ENCODE measurements around the gene SERF2.
A peak's percentile ranks its signal among the peaks of the same experiment; 100 is the strongest.
"Not testable (repeated sequence)": the region's sequence is repeated elsewhere in the genome, so short reads cannot be mapped to it uniquely, and the experiment has no call there.

The SERF2 gene

DNA sequence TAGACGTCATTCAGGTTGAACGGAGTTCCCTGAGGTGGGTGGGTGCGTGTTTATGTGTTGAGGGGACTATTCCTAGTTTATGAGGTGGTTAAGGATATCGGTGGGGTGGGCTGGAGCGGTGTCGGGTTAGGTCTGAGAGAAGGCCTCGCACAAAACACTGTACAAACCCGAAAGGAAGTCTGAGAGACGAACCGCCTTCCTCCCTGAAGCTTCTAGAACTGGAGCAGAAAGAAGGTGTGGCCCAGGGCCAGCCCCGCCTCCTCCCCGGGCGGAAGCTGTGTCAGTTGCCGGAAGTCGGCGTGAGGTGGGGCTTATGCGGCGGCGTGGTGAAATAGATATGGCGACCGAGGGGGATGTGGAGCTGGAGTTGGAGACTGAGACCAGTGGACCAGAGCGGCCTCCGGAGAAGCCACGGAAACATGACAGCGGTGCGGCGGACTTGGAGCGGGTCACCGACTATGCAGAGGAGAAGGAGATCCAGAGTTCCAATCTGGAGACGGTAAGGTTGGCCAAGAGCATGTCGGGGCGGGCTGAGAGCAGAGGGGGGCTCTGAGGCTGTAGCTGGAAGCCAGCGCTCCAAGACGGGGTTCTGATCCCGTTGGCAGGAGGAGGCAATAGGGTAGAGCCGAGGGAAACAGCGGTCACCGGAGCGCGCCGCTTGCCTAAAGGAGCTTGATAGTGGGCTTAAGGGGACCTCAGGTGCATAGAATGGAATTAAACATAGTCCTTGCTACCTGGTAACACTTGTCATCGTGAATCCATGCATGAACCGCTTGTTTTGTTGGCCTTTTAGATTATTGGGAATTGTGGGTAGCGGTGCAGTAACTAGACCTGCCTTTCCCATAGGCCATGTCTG lies 8.4 kb downstream of the SERF2 start, which contains the start of gene HYPK:
TSS of gene HYPK (plus strand) at position 314 of the 856 bp plus-strand sequence. CDS start at position 338, 24 bp downstream.
- Histone ChIP-seq H3K36me3 (replicated peaks) (peaks cover 61% of the 10 kb centered on the region), H3K4me3 (peak within 1 kb of the TSS; percentile 75), H3K4me1 (peaks cover 6% of the 10 kb centered on the region), H3K9me3 (no peaks in the 10 kb centered on the region), H3K27me3 (ENCODE audit: low read depth) (no peaks in the 10 kb centered on the region)
- peak; percentile 72 to 94 for DNase-seq (ENCODE audit: low spot score in 2 of 2)
- in situ Hi-C loops (cut with MboI; ENCODE audit: low sequenced_read_pairs): no loop called here

- H3K4me1 ChIP-seq; H3K9me3 ChIP-seq; H3K4me3 ChIP-seq; in situ Hi-C loops (cut with MboI; ENCODE audit: low sequenced_read_pairs); H3K27me3 ChIP-seq (ENCODE audit: low read depth); DNase-seq (ENCODE audit: low spot score in 2 of 2): not testable (repeated sequence)
- peaks cover 64% of the 10 kb centered on the region for H3K36me3 ChIP-seq (replicated peaks)
Observed at GRCh38 chr15:43802676-43803075, 10.6 kb downstream of the SERF2 start.

DNA sequence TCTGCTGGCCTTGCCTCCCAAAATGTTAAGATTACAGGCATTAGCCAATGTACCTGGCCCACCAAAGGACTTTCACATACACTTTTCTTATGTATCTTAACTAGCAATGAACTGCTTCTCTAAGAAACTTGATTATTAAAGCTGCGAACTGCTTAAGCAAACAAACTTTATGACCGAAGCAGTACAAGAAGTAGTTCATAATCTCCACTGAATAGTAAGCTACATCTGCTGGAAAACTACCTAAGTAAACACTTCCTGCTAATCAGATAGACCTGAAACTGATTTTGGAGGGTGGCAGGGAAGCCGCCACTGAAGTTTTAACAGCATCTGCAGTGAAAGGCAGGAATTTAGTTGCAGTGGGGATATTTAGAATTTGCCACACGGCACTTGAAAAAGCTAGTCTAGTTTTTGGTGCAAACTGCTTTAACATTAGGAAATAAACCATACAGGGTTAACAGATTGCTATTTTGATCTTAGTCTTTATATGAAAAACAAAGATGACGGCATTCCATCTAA lies 16.4 kb downstream of the SERF2 start:
- H3K4me1 ChIP-seq: no peaks in the 10 kb centered on the region
- no peak for DNase-seq (ENCODE audit: low spot score in 2 of 2)
- H3K36me3 ChIP-seq (replicated peaks): peaks cover 83% of the 10 kb centered on the region
- no peak overlapping the region for H3K4me3 ChIP-seq
- H3K27me3 ChIP-seq (ENCODE audit: low read depth): no peaks in the 10 kb centered on the region
- no peaks in the 10 kb centered on the region for H3K9me3 ChIP-seq
- in situ Hi-C loops (cut with MboI; ENCODE audit: low sequenced_read_pairs): no loop called here

DNA sequence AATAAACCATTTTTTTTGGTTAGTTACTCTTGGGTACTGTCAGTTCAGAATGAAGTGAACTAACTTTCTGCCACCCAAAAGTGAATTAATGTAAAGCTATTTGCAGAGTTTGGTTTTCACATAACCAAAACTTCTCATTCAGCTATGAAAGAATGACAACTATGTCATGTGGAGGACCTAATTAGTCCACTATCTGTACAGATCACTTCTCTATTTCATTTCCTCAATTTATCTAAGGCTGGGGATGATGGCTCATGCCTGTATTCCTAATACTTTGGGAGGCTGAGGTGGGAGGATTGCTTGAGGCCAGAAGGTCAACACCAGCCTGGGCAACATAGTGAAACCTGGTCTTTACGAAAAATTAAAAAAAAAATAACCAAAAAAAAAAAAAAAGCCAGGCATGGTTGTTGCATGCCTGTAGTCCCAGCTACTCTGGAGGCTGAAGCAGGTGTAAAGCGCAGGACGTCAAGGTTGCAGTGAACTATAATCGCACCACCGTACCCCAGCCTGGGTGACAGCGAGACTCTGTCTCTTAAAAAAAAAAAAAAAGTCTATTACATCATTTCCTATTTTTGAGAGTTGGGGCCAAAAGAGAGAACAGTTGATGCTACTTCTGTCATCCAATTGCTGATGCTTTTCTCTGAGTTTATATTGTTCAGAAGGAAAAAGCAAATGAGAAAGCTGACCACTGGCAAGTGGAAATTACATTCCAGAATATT lies 17.0 kb downstream of the SERF2 start:
- in situ Hi-C loops (cut with MboI; ENCODE audit: low sequenced_read_pairs): no loop called here
- DNase-seq (ENCODE audit: low spot score in 2 of 2): no peak
- Histone ChIP-seq H3K4me1 (no peaks in the 10 kb centered on the region), H3K9me3 (no peaks in the 10 kb centered on the region), H3K36me3 (replicated peaks) (peaks cover 88% of the 10 kb centered on the region), H3K27me3 (ENCODE audit: low read depth) (no peaks in the 10 kb centered on the region), H3K4me3 (no peak overlapping the region)

DNA sequence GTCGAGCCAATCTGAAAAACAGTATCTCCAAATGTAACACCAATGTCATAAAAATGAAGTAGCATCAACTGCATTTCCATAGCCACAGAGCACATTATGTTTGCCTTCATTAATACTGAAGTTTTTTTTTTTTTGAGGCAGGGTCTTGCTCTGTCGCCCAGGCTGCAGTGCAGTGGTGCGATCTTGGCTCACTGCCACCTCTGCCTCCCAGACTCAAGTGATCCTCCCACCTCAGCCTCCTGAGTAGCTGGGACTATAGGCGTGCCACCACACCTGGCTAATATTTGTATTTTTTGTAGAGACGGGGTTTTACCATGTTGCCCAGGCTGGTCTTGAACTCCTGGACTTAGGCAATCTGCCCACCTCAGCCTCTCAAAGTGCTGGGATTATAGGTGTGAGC lies 22.9 kb downstream of the SERF2 start:
- H3K27me3 ChIP-seq (ENCODE audit: low read depth); DNase-seq (ENCODE audit: low spot score in 2 of 2); H3K4me3 ChIP-seq; H3K4me1 ChIP-seq; H3K9me3 ChIP-seq; in situ Hi-C loops (cut with MboI; ENCODE audit: low sequenced_read_pairs): not testable (repeated sequence)
- peaks cover 70% of the 10 kb centered on the region for H3K36me3 ChIP-seq (replicated peaks)

DNA sequence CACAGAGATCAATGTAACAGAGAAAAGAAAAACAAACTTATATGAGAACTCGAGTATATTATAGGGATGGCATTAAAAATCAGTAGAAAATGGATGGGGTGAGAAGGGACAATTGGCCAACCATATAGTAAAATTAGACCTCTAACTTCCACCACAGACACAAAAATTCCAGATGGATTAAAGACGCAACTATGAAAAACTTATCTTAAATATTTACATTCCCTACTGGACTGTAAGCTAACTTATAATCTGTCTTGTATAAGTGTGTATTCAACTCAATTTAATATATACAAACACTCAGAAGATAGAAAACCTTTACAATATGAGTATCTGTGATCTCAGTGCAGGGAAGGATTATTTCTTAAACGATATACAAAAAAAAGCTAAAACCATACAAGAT lies 29.4 kb downstream of the SERF2 start:
- Histone ChIP-seq H3K27me3 (ENCODE audit: low read depth) (no peaks in the 10 kb centered on the region), H3K9me3 (peaks cover 3% of the 10 kb centered on the region; the same call in 1 of the 2 replicates), H3K4me1 (peaks cover 9% of the 10 kb centered on the region), H3K36me3 (replicated peaks) (peaks cover 17% of the 10 kb centered on the region), H3K4me3 (no peak overlapping the region)
- DNase-seq (ENCODE audit: low spot score in 2 of 2): no peak
- in situ Hi-C loops (cut with MboI; ENCODE audit: low sequenced_read_pairs): no loop called here

DNA sequence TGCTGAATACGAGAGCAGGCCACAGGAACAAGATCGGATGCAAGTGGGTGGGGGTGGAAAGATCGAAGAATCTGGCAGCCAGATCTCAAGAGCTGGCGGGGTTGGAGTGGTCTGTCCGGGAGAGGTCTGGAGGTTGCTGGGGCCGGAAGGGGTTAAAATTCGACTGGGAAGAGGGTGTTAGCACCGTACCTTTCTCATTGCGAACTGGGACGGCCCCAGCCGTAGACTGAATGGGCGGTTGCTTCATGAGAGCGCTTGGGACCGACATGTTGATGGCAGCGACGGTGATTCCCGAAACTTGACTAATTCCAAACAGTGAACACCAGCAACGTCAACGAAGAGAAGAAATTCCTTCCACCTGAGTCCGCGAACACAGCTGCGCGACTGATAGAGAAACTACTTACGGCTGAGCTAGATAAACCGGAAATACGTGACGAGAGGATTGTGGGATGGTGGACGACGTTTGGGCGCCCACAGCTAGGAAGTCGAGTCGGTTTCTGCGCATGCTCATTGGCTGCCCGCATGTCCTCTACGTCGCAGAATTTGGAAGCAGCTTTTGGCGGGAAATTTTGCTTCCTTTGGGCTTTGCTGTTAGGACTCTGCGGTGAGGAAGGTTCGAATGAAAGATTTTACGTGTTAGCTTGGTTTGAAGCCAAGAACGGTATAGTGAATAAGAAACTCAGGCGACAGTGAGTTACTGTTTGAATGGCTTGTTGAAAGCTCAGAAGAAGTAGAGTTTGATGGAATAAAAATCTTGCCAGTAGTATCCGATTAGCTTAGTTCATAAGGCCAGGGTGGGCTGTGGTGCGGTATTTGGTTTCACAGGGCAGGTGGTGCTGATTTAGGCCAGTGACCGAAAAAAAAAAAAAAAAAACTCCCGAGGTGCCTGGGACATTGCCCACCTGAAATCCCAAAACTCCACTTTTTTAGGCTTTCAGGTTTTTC lies 32.5 kb downstream of the SERF2 start, which contains the start of gene MFAP1:
TSS of gene MFAP1 (minus strand) at position 389 of the 945 bp plus-strand sequence. CDS start at position 268, 121 bp downstream.
- H3K27me3 ChIP-seq (ENCODE audit: low read depth): no peaks in the 10 kb centered on the region
- H3K9me3 ChIP-seq: peaks cover 3% of the 10 kb centered on the region; the same call in 1 of the 2 replicates
- in situ Hi-C loops (cut with MboI; ENCODE audit: low sequenced_read_pairs): no loop called here
- peak within 1 kb of the TSS; percentile 74 for H3K4me3 ChIP-seq
- peak; percentile 94 for DNase-seq (ENCODE audit: low spot score in 2 of 2)
- H3K4me1 ChIP-seq: peaks cover 24% of the 10 kb centered on the region
- peaks cover 15% of the 10 kb centered on the region for H3K36me3 ChIP-seq (replicated peaks)

DNA sequence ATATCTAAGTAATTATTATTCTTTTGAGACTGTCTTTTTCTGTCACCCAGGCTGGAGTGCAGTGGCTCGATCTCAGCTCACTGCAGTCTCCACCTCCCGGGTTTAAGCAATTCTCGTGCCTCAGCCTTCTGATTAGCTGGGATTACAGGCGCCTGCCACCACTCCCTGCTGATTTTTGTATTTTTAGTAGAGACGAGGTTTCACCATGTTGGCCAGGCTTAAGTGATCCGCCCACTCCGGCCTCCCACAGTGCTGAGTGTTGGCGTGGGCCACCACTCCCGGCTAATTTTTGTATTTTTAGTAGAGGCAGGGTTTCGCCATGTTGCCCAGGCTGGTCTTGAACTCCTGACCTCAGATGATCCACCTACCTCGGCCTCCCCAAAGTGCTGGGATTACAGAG lies 33.2 kb downstream of the SERF2 start:
- peaks cover 17% of the 10 kb centered on the region for H3K36me3 ChIP-seq (replicated peaks)
- in situ Hi-C loops (cut with MboI; ENCODE audit: low sequenced_read_pairs); H3K4me3 ChIP-seq: not testable (repeated sequence)

DNA sequence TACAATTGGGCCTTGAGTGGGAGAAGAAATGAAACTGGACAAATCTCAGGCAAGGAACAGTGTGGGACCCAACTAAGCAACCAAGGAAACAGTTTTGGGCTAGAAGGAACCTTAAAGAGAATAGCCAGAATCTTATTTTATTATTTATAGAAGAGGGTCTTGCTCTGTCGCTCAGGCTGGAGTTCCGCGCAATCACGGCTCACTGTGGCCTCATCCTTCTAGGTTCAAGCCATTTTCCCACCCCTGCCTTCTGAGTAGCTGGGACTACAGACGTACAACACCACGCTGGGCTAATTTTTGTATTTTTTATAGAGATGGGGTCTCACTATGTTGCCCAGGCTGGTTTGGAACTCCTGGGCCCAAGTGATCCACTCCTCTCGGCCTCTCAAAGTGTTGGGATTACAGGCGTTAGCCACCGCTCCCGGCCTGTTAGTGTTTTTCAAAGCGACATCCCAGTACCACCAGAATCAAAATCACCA lies 33.9 kb downstream of the SERF2 start:
- H3K4me1 ChIP-seq: peaks cover 38% of the 10 kb centered on the region
- peaks cover 13% of the 10 kb centered on the region for H3K36me3 ChIP-seq (replicated peaks)
- H3K27me3 ChIP-seq (ENCODE audit: low read depth): no peaks in the 10 kb centered on the region
- H3K4me3 ChIP-seq: no peak overlapping the region; the same call in 1 of the 2 replicates
- DNase-seq (ENCODE audit: low spot score in 2 of 2): no peak
- peaks cover 3% of the 10 kb centered on the region; the same call in 1 of the 2 replicates for H3K9me3 ChIP-seq
- in situ Hi-C loops (cut with MboI; ENCODE audit: low sequenced_read_pairs): no loop called here

More for the DNA sequence above, 33.2 kb downstream of the SERF2 start:
- H3K9me3 ChIP-seq; DNase-seq (ENCODE audit: low spot score in 2 of 2); H3K27me3 ChIP-seq (ENCODE audit: low read depth): not testable (repeated sequence)
- H3K4me1 ChIP-seq: peaks cover 32% of the 10 kb centered on the region

DNA sequence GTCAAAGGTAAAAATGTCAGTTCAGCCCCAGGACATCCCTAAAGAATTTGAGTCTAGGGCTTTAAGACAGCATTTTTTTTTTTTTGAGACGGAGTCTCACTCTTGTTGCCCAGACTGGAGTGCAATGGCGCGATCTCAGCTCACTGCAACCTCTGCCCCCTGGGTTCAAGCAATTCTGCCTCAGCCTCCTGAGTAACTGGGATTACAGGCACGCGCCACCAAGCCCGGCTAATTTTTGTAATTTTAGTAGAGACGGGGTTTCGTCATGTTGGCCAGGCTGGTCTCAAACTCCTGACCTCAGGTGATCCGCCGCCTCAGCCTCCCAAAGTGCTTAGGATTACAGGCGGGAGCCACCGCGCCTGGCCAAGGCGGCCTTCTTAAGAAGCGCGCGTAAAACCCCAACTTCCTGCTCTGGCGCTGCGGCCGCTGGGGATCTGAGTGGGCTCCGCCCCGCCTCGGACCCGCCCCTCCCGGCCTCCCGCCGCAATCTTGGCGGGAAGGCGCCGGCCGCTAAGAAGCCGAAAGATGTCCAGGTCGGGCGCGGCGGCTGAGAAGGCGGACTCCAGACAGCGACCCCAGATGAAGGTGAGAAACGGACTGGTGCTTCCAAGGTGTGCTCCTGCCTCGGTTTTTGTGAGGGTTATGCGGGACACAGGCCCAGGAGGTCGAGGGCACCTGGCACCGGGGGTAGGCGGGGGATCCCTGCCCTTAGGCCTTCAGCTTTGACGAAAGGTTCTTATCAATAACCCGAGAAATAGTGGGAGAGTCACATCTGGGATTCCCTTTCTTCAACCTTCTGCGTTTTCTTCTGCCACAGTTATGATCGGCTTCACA lies 34.6 kb downstream of the SERF2 start, which contains the start of gene WDR76:
TSS of gene WDR76 (plus strand) at position 495 of the 834 bp plus-strand sequence. CDS start at position 526, 31 bp downstream.
- Histone ChIP-seq H3K4me3 (peak within 1 kb of the TSS; percentile 52), H3K4me1 (peaks cover 44% of the 10 kb centered on the region), H3K9me3 (peaks cover 3% of the 10 kb centered on the region; the same call in 1 of the 2 replicates), H3K27me3 (ENCODE audit: low read depth) (no peaks in the 10 kb centered on the region), H3K36me3 (replicated peaks) (peaks cover 16% of the 10 kb centered on the region)
- peak; percentile 90 to 92 for DNase-seq (ENCODE audit: low spot score in 2 of 2)
- in situ Hi-C loops (cut with MboI; ENCODE audit: low sequenced_read_pairs): no loop called here

- Histone ChIP-seq H3K4me1 (peaks cover 49% of the 10 kb centered on the region), H3K27me3 (ENCODE audit: low read depth) (no peaks in the 10 kb centered on the region), H3K9me3 (peaks cover 3% of the 10 kb centered on the region; the same call in 1 of the 2 replicates), H3K36me3 (replicated peaks) (peaks cover 16% of the 10 kb centered on the region), H3K4me3 (peak overlapping the region; percentile 52)
- in situ Hi-C loops (cut with MboI; ENCODE audit: low sequenced_read_pairs): no loop called here
- peak in 1 of 2 experiments; percentile 25 for DNase-seq (ENCODE audit: low spot score in 2 of 2)
Observed at GRCh38 chr15:43828061-43828657, 36.0 kb downstream of the SERF2 start.

Data from HAP-1 (cell line).